Astrocyte of the spinal cord (primary cell): Measurements from ENCODE around the gene PIK3R2.
A peak's percentile ranks its signal among the peaks of the same experiment; 100 is the strongest.

Experiments used
- DNase-seq: peaks from one replicate; pipeline ENCODE4 v3.0.0; 2011; ENCODE audit warnings: low read depth, low spot score
- H3K4me3 ChIP-seq: 2 replicates; pipeline ENCODE4 v1.5.1; 2011; ENCODE audit warnings: low read depth, mild to moderate bottlenecking, low read length, moderate library complexity
- in situ Hi-C: cut with HindIII; loops from 2 replicates; pipeline ENCODE4 v1.10.0; 2017; ENCODE audit warnings: low sequenced_read_pairs
- TF ChIP-seq, protein P1 (sequence below): IDR thresholded peaks from 2 replicates; pipeline ENCODE4 v1.5.1; 2012; ENCODE audit warnings: low read depth, mild to moderate bottlenecking, low read length, inconsistent platforms

PIK3R2 gene

DNA sequence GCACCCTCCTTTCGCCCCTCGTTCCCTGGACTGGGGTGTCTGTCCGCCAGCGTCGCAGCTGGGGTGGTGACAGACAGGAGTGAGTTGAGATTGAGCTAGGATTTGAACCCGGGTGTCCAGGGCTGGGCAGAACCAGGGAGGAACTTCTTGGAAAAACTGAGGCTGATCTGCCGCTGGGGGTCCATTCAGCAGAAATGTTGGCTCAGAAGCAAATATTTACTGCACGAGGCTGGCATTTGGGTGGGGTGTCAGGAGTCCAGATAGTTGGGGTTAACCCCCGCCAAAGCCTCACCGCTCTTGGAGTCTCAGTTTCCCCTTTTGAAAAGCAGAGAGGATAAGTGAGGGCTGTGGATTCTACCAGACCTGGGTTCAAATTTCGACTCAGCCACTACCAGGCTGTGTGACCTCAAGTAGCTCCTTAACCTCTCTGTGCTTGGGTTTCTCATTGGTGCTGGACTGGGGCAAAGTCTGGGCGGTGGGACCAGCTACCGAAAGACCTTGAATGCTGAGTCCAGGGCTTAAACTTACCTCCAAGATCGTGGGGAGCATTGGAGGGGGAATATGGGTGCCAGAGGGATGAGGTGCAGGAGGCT lies 34.4 kb upstream of the PIK3R2 start:
- in situ Hi-C loops = no loop called here
- no peak for DNase-seq

DNA sequence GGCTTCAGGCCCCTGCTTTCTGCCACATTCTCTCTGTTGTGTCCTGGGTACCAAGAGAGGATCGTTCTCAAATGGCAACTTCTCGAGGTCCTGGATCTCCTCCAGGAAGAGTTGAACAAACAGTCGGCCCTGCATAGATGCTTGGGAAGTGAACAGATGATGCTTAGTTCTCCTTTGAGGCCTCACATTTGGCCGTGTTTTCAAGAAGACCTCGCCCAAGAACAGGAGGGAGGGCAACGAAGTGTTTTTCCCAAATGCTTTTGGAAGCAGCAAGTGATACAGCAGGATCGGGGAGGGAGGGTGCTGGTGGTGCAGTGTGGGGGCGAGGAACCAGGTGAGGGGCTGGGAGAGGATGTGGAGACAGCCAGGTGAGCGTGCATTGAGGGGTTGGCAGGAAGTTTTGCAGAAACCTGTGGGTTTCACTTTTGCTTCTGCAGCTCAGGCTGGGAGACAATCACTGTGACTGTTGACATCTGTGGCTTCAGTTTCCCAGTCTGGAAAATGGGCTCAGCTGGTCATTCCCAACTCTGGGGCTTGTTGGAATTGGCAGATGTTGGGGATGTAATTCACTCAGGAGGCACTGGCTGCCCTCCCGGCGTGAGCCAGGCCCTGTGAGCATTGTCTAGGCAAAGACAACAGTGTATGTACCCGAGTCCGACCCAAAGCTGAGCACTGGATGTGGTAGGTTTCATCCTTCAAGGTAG lies 33.8 kb upstream of the PIK3R2 start:
- DNase-seq = no peak
- no peak overlapping the region for H3K4me3 ChIP-seq
- in situ Hi-C loops = no loop called here
- TF ChIP-seq, protein P1, sequence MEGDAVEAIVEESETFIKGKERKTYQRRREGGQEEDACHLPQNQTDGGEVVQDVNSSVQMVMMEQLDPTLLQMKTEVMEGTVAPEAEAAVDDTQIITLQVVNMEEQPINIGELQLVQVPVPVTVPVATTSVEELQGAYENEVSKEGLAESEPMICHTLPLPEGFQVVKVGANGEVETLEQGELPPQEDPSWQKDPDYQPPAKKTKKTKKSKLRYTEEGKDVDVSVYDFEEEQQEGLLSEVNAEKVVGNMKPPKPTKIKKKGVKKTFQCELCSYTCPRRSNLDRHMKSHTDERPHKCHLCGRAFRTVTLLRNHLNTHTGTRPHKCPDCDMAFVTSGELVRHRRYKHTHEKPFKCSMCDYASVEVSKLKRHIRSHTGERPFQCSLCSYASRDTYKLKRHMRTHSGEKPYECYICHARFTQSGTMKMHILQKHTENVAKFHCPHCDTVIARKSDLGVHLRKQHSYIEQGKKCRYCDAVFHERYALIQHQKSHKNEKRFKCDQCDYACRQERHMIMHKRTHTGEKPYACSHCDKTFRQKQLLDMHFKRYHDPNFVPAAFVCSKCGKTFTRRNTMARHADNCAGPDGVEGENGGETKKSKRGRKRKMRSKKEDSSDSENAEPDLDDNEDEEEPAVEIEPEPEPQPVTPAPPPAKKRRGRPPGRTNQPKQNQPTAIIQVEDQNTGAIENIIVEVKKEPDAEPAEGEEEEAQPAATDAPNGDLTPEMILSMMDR = no peak

More for the DNA sequence above, 34.4 kb upstream of the PIK3R2 start:
- TF ChIP-seq, protein P1 = no peak
- H3K4me3 ChIP-seq = peak overlapping the region; percentile 50

DNA sequence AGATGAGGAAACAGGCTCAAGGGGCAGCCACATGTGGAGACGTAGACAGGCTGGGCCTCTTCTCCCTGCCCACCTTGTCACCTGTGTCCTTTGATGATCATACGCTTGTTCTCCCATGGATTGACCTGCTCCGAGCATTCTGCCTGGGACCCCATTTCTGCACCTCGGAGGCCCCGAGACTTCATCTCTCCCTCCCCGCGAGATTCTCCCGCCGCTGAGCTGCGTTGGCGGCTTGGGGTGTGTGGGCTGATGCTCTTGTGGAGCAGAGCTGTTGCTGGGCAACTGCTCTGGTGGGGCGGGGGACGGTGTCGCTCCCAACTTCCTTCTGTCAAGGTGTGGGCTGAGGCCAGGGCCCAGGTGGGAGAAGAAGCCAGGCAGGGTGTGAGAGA lies 33.3 kb upstream of the PIK3R2 start:
- in situ Hi-C loops = no loop called here
- no peak for DNase-seq
- TF ChIP-seq, protein P1 = no peak
- H3K4me3 ChIP-seq = no peak overlapping the region

DNA sequence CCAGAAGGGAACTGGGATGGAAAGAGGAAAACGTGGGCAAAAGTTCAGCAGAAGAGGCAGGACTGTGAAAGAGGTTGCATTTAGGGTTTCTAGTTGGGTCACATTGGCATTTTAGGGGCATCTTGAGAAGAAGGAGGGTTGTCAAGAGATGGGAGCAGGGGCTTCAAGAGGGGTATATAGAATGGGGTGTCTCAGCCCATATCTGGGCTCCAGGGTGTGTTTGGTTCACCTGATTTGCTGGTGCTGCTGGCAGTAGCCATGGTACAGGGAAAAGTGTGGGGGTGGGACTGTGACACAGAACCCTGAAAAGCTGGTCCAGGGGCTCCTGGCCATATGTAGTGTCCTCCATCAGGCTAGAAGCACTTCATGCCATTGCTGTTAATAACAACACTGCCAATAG lies 32.8 kb upstream of the PIK3R2 start:
- in situ Hi-C loops = no loop called here
- DNase-seq = no peak
- TF ChIP-seq, protein P1 = no peak
- H3K4me3 ChIP-seq = no peak overlapping the region

DNA sequence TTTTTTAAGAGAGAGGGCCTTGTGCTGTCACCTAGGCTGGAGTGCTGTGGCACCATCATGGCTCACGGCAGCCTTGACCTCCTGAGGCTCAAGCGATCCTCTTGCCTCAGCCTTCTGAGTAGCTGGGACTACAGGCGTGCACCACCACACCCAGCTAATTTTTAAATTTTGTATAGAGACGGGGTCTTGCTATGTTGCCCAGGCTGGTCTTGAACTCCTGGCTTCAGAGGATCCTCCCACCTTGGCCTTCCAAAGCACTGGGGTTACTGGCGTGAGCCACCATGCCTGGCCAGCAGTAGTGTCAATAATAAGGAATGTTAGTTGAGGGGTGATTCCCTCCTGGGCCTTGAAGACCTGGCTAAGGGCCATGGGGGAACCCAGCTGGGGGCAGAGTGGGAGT lies 31.8 kb upstream of the PIK3R2 start:
- in situ Hi-C loops = no loop called here
- no peak for DNase-seq
- no peak overlapping the region for H3K4me3 ChIP-seq
- TF ChIP-seq, protein P1 = no peak

DNA sequence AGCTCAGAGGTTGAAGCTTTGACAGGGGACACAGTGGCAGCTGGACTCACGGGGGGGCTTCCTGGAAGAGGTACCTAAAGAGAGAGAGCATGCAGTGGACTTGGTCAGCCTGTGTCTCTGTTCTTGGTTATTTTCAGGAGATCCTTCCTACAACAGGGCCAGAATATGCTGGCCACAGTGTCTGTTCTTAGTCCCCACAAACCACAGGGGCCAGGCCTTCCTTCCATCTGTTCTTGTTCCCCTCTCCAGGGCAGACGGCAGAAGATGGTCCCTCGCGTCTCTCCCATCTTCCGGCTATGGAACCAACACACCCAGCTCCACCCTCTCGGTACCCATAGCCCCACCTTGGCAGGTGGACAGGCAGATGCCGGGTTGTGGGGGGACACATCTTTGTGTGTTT lies 30.5 kb upstream of the PIK3R2 start:
- in situ Hi-C loops = no loop called here
- no peak for DNase-seq
- TF ChIP-seq, protein P1 = no peak
- H3K4me3 ChIP-seq = no peak overlapping the region
